Endothelial cell of umbilical vein (primary cell): Measurements from ENCODE around the gene PTGDR.

Source experiments
- EZH2 ChIP-seq: IDR thresholded peaks from 2 replicates; pipeline ENCODE4 v1.6.1; 2012; ENCODE audit warnings: borderline replicate concordance, low read depth, mild to moderate bottlenecking, moderate library complexity, low read length, inconsistent platforms; ENCODE audit not compliant: severe bottlenecking
- FOS ChIP-seq: IDR thresholded peaks from 2 replicates; pipeline ENCODE4 v1.6.1; 2011; ENCODE audit warnings: mild to moderate bottlenecking, low read length, moderate library complexity, borderline replicate concordance; ENCODE audit not compliant: insufficient read depth
- GATA2 ChIP-seq: IDR thresholded peaks from 2 replicates; pipeline ENCODE4 v1.7.0; 2011; ENCODE audit warnings: low read depth, mild to moderate bottlenecking, moderate library complexity, mixed read lengths, low read length; ENCODE audit not compliant: insufficient read length, insufficient read depth
- JUN ChIP-seq: IDR thresholded peaks from 2 replicates; pipeline ENCODE4 v1.6.1; 2011; ENCODE audit warnings: borderline replicate concordance, low read depth; ENCODE audit not compliant: insufficient read length, insufficient read depth
- MYC ChIP-seq: IDR thresholded peaks from one replicate; pipeline ENCODE4 v1.6.1; 2011; ENCODE audit warnings: mild to moderate bottlenecking, low read depth, low read length
- POLR2A ChIP-seq: IDR thresholded peaks from 2 replicates; pipeline ENCODE4 v1.6.1; 2012; ENCODE audit warnings: low read depth, mild to moderate bottlenecking, control low read depth, low read length
- POLR2AphosphoS5 ChIP-seq: IDR thresholded peaks from 2 replicates; pipeline ENCODE4 v1.6.1; 2012; ENCODE audit warnings: low read depth, mild to moderate bottlenecking, control low read depth, low read length, moderate library complexity; ENCODE audit not compliant: insufficient read depth
- TF ChIP-seq, protein P1 (sequence below), 2 donors: IDR thresholded peaks; 1 replicate in 1 of 2; 2 replicates in 1 of 2; pipeline ENCODE4 v1.5.1; 2011; ENCODE audit warnings: low read length in 2 of 2, mild to moderate bottlenecking in 2 of 2, moderate library complexity in 2 of 2, control low read depth in 1 of 2, inconsistent platforms in 1 of 2, low read depth in 1 of 2; ENCODE audit not compliant: insufficient read depth in 1 of 2; ENCODE audit errors: extremely low read depth in 1 of 2
- TF ChIP-seq, protein P2 (sequence below): IDR thresholded peaks from 2 replicates; pipeline ENCODE4 v1.6.1; 2011; ENCODE audit not compliant: insufficient read depth, insufficient read length

DNA sequence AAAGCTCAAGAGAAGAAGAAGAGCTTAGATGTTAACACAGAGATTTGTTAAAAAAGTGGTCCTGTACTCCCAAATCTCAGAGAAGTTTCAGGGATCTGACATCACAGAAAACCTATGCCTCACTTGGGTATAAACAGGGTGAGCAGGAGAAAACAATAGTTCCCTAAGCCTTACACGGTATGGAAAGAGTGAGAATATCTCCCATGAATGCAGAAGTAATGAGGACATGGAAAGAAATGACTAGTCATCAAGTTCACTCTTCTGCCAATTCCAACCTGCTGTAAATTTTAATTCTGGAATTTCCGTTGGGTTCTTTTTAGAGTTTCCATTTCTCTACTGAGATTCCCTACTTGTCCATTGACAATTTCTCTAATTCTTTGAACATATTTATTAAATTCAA is 40.4 kb downstream of the PTGDR start:
- TF ChIP-seq POLR2AphosphoS5 (no peak), POLR2A (no peak), MYC (no peak), FOS (no peak), JUN (no peak), EZH2 (no peak), GATA2 (no peak)
- TF ChIP-seq, protein P1, sequence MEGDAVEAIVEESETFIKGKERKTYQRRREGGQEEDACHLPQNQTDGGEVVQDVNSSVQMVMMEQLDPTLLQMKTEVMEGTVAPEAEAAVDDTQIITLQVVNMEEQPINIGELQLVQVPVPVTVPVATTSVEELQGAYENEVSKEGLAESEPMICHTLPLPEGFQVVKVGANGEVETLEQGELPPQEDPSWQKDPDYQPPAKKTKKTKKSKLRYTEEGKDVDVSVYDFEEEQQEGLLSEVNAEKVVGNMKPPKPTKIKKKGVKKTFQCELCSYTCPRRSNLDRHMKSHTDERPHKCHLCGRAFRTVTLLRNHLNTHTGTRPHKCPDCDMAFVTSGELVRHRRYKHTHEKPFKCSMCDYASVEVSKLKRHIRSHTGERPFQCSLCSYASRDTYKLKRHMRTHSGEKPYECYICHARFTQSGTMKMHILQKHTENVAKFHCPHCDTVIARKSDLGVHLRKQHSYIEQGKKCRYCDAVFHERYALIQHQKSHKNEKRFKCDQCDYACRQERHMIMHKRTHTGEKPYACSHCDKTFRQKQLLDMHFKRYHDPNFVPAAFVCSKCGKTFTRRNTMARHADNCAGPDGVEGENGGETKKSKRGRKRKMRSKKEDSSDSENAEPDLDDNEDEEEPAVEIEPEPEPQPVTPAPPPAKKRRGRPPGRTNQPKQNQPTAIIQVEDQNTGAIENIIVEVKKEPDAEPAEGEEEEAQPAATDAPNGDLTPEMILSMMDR (IDR thresholded peaks at IDR 0.05; ENCODE audit: extremely low read depth in 1 of 2, insufficient read depth in 1 of 2, low read depth in 1 of 2, low read length in 2 of 2) = no peak
- TF ChIP-seq, protein P2, sequence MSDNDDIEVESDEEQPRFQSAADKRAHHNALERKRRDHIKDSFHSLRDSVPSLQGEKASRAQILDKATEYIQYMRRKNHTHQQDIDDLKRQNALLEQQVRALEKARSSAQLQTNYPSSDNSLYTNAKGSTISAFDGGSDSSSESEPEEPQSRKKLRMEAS = no peak
